Activated gamma-delta T cell treated with Interleukin-2 at 50 U/mL for 16 hours (primary cell): ENCODE results near the gene TEX22.

ENCODE experiments used
- DNase-seq: peaks from one replicate; pipeline ENCODE4 v3.0.0-alpha.2; 2020

The TEX22 gene

GRCh38 chr14:105422695-105423487 lies 24.6 kb downstream of the TEX22 start:
- DNase-seq, result no peak

GRCh38 chr14:105423488-105424195 lies 25.3 kb downstream of the TEX22 start:
- DNase-seq, result no peak

GRCh38 chr14:105424861-105425260 lies 26.5 kb downstream of the TEX22 start:
- no peak for DNase-seq

GRCh38 chr14:105425823-105426247 lies 27.5 kb downstream of the TEX22 start:
- no peak for DNase-seq

- no peak for DNase-seq
Observed at GRCh38 chr14:105426416-105427130, 28.2 kb downstream of the TEX22 start.

GRCh38 chr14:105427412-105427811 lies 29.1 kb downstream of the TEX22 start:
- no peak for DNase-seq

- no peak for DNase-seq
Observed at GRCh38 chr14:105427936-105428485, 29.7 kb downstream of the TEX22 start.

GRCh38 chr14:105430042-105430441 lies 31.7 kb downstream of the TEX22 start:
- no peak for DNase-seq

- DNase-seq, result no peak
Observed at GRCh38 chr14:105430565-105430964, 32.2 kb downstream of the TEX22 start.

- no peak for DNase-seq
Observed at GRCh38 chr14:105431256-105431655, 32.9 kb downstream of the TEX22 start.

GRCh38 chr14:105432657-105433056 lies 34.3 kb downstream of the TEX22 start:
- no peak for DNase-seq

GRCh38 chr14:105433161-105433605 lies 34.8 kb downstream of the TEX22 start:
- no peak for DNase-seq

- no peak for DNase-seq
Observed at GRCh38 chr14:105436402-105436801, 38.1 kb downstream of the TEX22 start.

- no peak for DNase-seq
Observed at GRCh38 chr14:105436891-105437722, 38.8 kb downstream of the TEX22 start.

- DNase-seq, result no peak
Observed at GRCh38 chr14:105437723-105438500, 39.6 kb downstream of the TEX22 start.

GRCh38 chr14:105439179-105439578 lies 40.8 kb downstream of the TEX22 start:
- no peak for DNase-seq

- DNase-seq, result no peak
Observed at GRCh38 chr14:105439710-105440553, 41.6 kb downstream of the TEX22 start.

GRCh38 chr14:105440554-105440900 lies 42.2 kb downstream of the TEX22 start:
- DNase-seq, result no peak

- DNase-seq, result no peak
Observed at GRCh38 chr14:105440992-105441391, 42.7 kb downstream of the TEX22 start.

GRCh38 chr14:105442125-105442524 lies 43.8 kb downstream of the TEX22 start:
- DNase-seq, result no peak

- no peak for DNase-seq
Observed at GRCh38 chr14:105442834-105443233, 44.5 kb downstream of the TEX22 start.
